HG02943 (cell line): Measurements from ENCODE around the gene EDDM13.
"Not testable (repeated sequence)": the region's sequence is repeated elsewhere in the genome, so short reads cannot be mapped to it uniquely, and the experiment has no call there.

Experiments
- ATAC-seq: cut with Tn5 transposase; IDR thresholded peaks from one replicate; pipeline ENCODE4 v1.9.1; 2021; ENCODE audit warnings: mild to moderate bottlenecking, low read depth, moderate library complexity; ENCODE audit not compliant: unreplicated experiment

Gene EDDM13

GRCh38 chr19:56294549-56294948 is 22.0 kb downstream of the EDDM13 start:
- ATAC-seq = no peak

- ATAC-seq = no peak
These were observed 23.2 kb downstream of the EDDM13 start for GRCh38 chr19:56295531-56296455.

GRCh38 chr19:56297010-56297409 is 24.5 kb downstream of the EDDM13 start:
- ATAC-seq = no peak

GRCh38 chr19:56299688-56300087 is 27.1 kb downstream of the EDDM13 start:
- no peak for ATAC-seq

- no peak for ATAC-seq
These were observed 28.6 kb downstream of the EDDM13 start for GRCh38 chr19:56301155-56301554.

- ATAC-seq = no peak
These were observed 29.5 kb downstream of the EDDM13 start for GRCh38 chr19:56301886-56302620.

- no peak for ATAC-seq
These were observed 31.7 kb downstream of the EDDM13 start for GRCh38 chr19:56304243-56304642.

GRCh38 chr19:56306016-56306415 is 33.5 kb downstream of the EDDM13 start:
- ATAC-seq = no peak

GRCh38 chr19:56307062-56307461 is 34.5 kb downstream of the EDDM13 start:
- not testable (repeated sequence) for ATAC-seq

- ATAC-seq = no peak
These were observed 36.2 kb downstream of the EDDM13 start for GRCh38 chr19:56308792-56309191.

GRCh38 chr19:56309511-56310185 is 37.1 kb downstream of the EDDM13 start:
- no peak for ATAC-seq

GRCh38 chr19:56310462-56310861 is 37.9 kb downstream of the EDDM13 start:
- ATAC-seq = no peak

GRCh38 chr19:56312342-56312741 is 39.8 kb downstream of the EDDM13 start:
- ATAC-seq = no peak

GRCh38 chr19:56312787-56313657 is 40.5 kb downstream of the EDDM13 start:
- no peak for ATAC-seq

GRCh38 chr19:56314018-56314380 is 41.5 kb downstream of the EDDM13 start:
- ATAC-seq = no peak

GRCh38 chr19:56314381-56315076 is 42.0 kb downstream of the EDDM13 start, which contains the start of gene ZSCAN5A:
TSS of gene ZSCAN5A (minus strand) at chr19:56314839. CDS start at chr19:56225046, 89,793 bp downstream.
- peak; percentile 80 for ATAC-seq

GRCh38 chr19:56315077-56315828 is 42.7 kb downstream of the EDDM13 start:
- ATAC-seq = peak; percentile 76

- ATAC-seq = no peak
These were observed 44.2 kb downstream of the EDDM13 start for GRCh38 chr19:56316728-56317127.

- ATAC-seq = no peak
These were observed 45.2 kb downstream of the EDDM13 start for GRCh38 chr19:56317749-56318148.
